ENCODE data around the gene GNAT1.

- TF ChIP-seq CTCF (conservative IDR thresholded peaks at IDR 0.05; ENCODE audit: low read depth, low read length) (no peak), EZH2 (IDR thresholded peaks at IDR 0.05; ENCODE audit: low read length, unreplicated experiment) (no peak), EZH2phosphoT487 (IDR thresholded peaks at IDR 0.05; ENCODE audit: borderline replicate concordance, low read length) (no peak)
Observed at GRCh38 chr3:50213373-50213772, 22.0 kb downstream of the GNAT1 start.
